Kidney epithelial cell (primary cell): Measurements from ENCODE around the gene FLYWCH1. TPM values are rescaled to one million over a fixed set of nuclear protein-coding genes. Genes with fewer than 3 reads are reported as not detected.

Experiments used
- DNase-seq: peaks from one replicate; pipeline ENCODE4 v3.0.0-alpha.2; 2010; ENCODE audit warnings: low read depth
- H3K27me3 ChIP-seq: 2 replicates; pipeline ENCODE4 v1.6.0; 2011; ENCODE audit warnings: low read length; ENCODE audit not compliant: control insufficient read depth, insufficient read depth
- H3K36me3 ChIP-seq: 2 replicates; pipeline ENCODE4 v1.5.1; 2011; ENCODE audit warnings: low read length; ENCODE audit not compliant: control insufficient read depth, insufficient read depth
- H3K4me3 ChIP-seq: 2 replicates; pipeline ENCODE4 v1.5.1; 2011; ENCODE audit warnings: low read depth, mild to moderate bottlenecking, control low read depth, low read length
- CTCF ChIP-seq: IDR thresholded peaks from 2 replicates; pipeline ENCODE4 v1.5.1; 2011; ENCODE audit warnings: mild to moderate bottlenecking, moderate library complexity, low read length, control low read depth, inconsistent platforms; ENCODE audit not compliant: insufficient read depth, poor library complexity, severe bottlenecking
- total RNA-seq: library from RNA; depleted of rRNA; stranded (reverse); fragments of >200 nt; gene quantifications from 2 replicates; pipeline ENCODE4 v1.2.3, GENCODE V29; 2015

FLYWCH1 gene
- total RNA-seq, 1 donor from 2014 or later, result 66.1 TPM

- Histone ChIP-seq H3K27me3 (no peaks in the 10 kb centered on the region), H3K36me3 (no peaks in the 10 kb centered on the region), H3K4me3 (peak overlapping the region; percentile 64)
- DNase-seq, result no peak
- no peak for TF ChIP-seq CTCF
Observed at GRCh38 chr16:2883458-2883908, 28.2 kb upstream of the FLYWCH1 start.

- Histone ChIP-seq H3K4me3 (peak overlapping the region; percentile 64), H3K27me3 (no peaks in the 10 kb centered on the region), H3K36me3 (no peaks in the 10 kb centered on the region)
- no peak for TF ChIP-seq CTCF
- DNase-seq, result no peak
Observed at GRCh38 chr16:2884041-2884451, 27.7 kb upstream of the FLYWCH1 start.

GRCh38 chr16:2894231-2894630, 17.5 kb upstream of the FLYWCH1 start:
- Histone ChIP-seq H3K36me3 (peaks cover 1% of the 10 kb centered on the region), H3K4me3 (no peak overlapping the region), H3K27me3 (no peaks in the 10 kb centered on the region)
- TF ChIP-seq CTCF, result peak; percentile 5
- DNase-seq, result no peak

- Histone ChIP-seq H3K36me3 (peaks cover 3% of the 10 kb centered on the region), H3K4me3 (no peak overlapping the region), H3K27me3 (no peaks in the 10 kb centered on the region)
- TF ChIP-seq CTCF, result no peak
- DNase-seq, result peak; percentile 63
Observed at GRCh38 chr16:2895813-2896212, 15.9 kb upstream of the FLYWCH1 start.

GRCh38 chr16:2896480-2897010, 15.2 kb upstream of the FLYWCH1 start:
- Histone ChIP-seq H3K27me3 (no peaks in the 10 kb centered on the region), H3K4me3 (no peak overlapping the region), H3K36me3 (peaks cover 3% of the 10 kb centered on the region)
- DNase-seq, result no peak
- no peak for TF ChIP-seq CTCF

GRCh38 chr16:2897110-2897509, 14.6 kb upstream of the FLYWCH1 start:
- H3K27me3 ChIP-seq, result no peaks in the 10 kb centered on the region
- TF ChIP-seq CTCF, result no peak
- peaks cover 3% of the 10 kb centered on the region for H3K36me3 ChIP-seq
- no peak overlapping the region for H3K4me3 ChIP-seq
- no peak for DNase-seq
